Mesendoderm (in vitro differentiated cells): Measurements from ENCODE around the gene MAD2L2.

ENCODE experiments used
- DNase-seq: peaks from one replicate; pipeline ENCODE4 v3.0.0; 2013
- H2AK5ac ChIP-seq: 2 replicates; pipeline ENCODE4 v1.6.1; 2013; ENCODE audit warnings: low read length, inconsistent platforms
- H2BK120ac ChIP-seq: 2 replicates; pipeline ENCODE4 v1.6.1; 2013; ENCODE audit warnings: low read depth, mild to moderate bottlenecking, low read length, moderate library complexity, mixed read lengths
- H2BK15ac ChIP-seq: replicated peaks from 2 replicates; pipeline ENCODE4 v1.6.1; 2013; ENCODE audit warnings: low read depth, mild to moderate bottlenecking, moderate library complexity
- H2BK5ac ChIP-seq: 2 replicates; pipeline ENCODE4 v1.6.1; 2013; ENCODE audit warnings: low read length, inconsistent platforms
- H3K18ac ChIP-seq: 2 replicates; pipeline ENCODE4 v1.6.1; 2013; ENCODE audit warnings: mild to moderate bottlenecking, low read length, mixed read lengths
- H3K23ac ChIP-seq: one replicate; pipeline ENCODE4 v1.6.1; 2013; ENCODE audit warnings: low read length
- H3K27ac ChIP-seq: 2 replicates; pipeline ENCODE4 v1.5.1; 2013; ENCODE audit warnings: low read depth, mild to moderate bottlenecking, inconsistent platforms, low read length, moderate library complexity
- H3K27me3 ChIP-seq: 2 replicates; pipeline ENCODE4 v1.6.1; 2013; ENCODE audit warnings: low read length, control low read depth, mild to moderate bottlenecking, inconsistent platforms; ENCODE audit not compliant: insufficient read depth, poor library complexity
- H3K36me3 ChIP-seq: 2 replicates; pipeline ENCODE4 v1.6.1; 2013; ENCODE audit warnings: low read length, inconsistent platforms; ENCODE audit not compliant: control insufficient read depth, insufficient read depth
- H3K4ac ChIP-seq: one replicate; pipeline ENCODE4 v1.6.1; 2013; ENCODE audit warnings: low read depth, mild to moderate bottlenecking, low read length, moderate library complexity
- H3K4me1 ChIP-seq: 2 replicates; pipeline ENCODE4 v1.6.1; 2013; ENCODE audit warnings: low read depth, low read length, inconsistent platforms; ENCODE audit not compliant: control insufficient read depth
- H3K4me2 ChIP-seq: 2 replicates; pipeline ENCODE4 v1.6.1; 2013; ENCODE audit warnings: low read length
- H3K4me3 ChIP-seq: 2 replicates; pipeline ENCODE4 v1.5.1; 2013; ENCODE audit warnings: mild to moderate bottlenecking, low read length
- H3K56ac ChIP-seq: one replicate; pipeline ENCODE4 v1.6.1; 2013; ENCODE audit warnings: low read length
- H3K79me1 ChIP-seq: 2 replicates; pipeline ENCODE4 v1.6.1; 2013; ENCODE audit warnings: low read length, inconsistent platforms
- H3K79me2 ChIP-seq: 2 replicates; pipeline ENCODE4 v1.6.1; 2013; ENCODE audit warnings: mild to moderate bottlenecking, low read length; ENCODE audit not compliant: control insufficient read depth, insufficient read depth
- H3K9ac ChIP-seq: 2 replicates; pipeline ENCODE4 v1.6.1; 2013; ENCODE audit warnings: low read length, inconsistent platforms
- H4K5ac ChIP-seq: one replicate; pipeline ENCODE4 v1.6.1; 2013; ENCODE audit warnings: low read length
- H4K8ac ChIP-seq: one replicate; pipeline ENCODE4 v1.6.1; 2013; ENCODE audit warnings: low read depth, mild to moderate bottlenecking, control low read depth, low read length, moderate library complexity
- WGBS: extraction: QIAGEN DNeasy Blood & Tissue Kit; methylation state at CpG from one replicate; pipeline ENCODE4 v1.1.7; 2013; ENCODE audit warnings: low lambda C conversion rate, missing lambda C conversion rate; ENCODE audit not compliant: insufficient coverage; ENCODE audit errors: extremely low coverage; 5-methylcytosine and 5-hydroxymethylcytosine counted together

Gene MAD2L2

DNA sequence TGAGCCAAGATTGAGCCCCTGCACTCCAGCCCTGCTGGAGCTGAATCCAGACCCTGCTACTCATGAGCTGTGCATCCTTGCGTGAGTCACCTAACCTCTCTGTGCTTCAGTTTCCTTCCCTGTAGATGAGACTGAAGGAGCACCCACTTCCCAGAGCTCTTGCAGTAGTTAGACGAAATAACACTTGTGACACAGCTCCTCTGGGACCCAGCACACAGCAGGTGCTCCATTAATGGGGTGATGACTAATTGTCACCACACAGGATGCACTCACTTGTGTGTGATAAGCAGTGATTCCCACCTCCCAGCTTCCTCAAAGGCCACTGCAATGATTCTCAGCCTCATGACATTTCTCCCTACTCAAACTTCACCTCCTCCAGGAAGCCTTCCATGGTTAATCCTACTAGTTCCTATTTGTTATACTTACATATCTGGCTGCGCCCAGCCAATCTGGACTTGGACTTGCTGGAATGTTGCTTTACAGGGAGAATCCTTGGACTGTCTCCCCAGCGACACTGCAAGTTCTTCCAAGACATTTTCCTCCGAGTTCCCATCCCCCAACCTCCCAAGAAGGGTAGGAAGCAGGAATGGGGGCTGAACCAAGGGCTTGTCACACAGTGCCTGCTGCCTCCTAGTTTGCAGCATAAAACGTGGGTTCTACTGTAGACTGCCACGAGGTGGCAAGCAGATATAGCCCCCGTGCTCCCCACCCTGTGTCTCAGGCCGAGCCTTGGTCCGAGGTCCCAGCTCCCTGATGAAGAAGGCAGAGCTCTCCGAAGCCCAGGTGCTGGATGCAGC lies 27.8 kb upstream of the MAD2L2 start:
- H3K4me1 ChIP-seq = peaks cover 8% of the 10 kb centered on the region
- no peaks in the 10 kb centered on the region for H3K27me3 ChIP-seq
- H3K27ac ChIP-seq = no peak overlapping the region
- no peak overlapping the region for H3K18ac ChIP-seq
- no peaks in the 10 kb centered on the region for H3K36me3 ChIP-seq
- H4K8ac ChIP-seq = no peak overlapping the region
- H3K79me1 ChIP-seq = no peaks in the 10 kb centered on the region
- no peak overlapping the region for H3K4me2 ChIP-seq
- H3K4me3 ChIP-seq = no peak overlapping the region
- H2BK120ac ChIP-seq = no peak overlapping the region
- no peaks in the 10 kb centered on the region for H3K79me2 ChIP-seq
- no peak overlapping the region for H3K4ac ChIP-seq
- H3K56ac ChIP-seq = no peak overlapping the region
- no peak overlapping the region for H2BK5ac ChIP-seq
- no peak for DNase-seq
- no CpG with 5 or more reads among the region's 11 CpGs for WGBS
- H2AK5ac ChIP-seq = no peak overlapping the region
- H3K23ac ChIP-seq = no peak overlapping the region
- H3K9ac ChIP-seq = no peak overlapping the region
- no peak overlapping the region for H4K5ac ChIP-seq
- H2BK15ac ChIP-seq = no peak overlapping the region

DNA sequence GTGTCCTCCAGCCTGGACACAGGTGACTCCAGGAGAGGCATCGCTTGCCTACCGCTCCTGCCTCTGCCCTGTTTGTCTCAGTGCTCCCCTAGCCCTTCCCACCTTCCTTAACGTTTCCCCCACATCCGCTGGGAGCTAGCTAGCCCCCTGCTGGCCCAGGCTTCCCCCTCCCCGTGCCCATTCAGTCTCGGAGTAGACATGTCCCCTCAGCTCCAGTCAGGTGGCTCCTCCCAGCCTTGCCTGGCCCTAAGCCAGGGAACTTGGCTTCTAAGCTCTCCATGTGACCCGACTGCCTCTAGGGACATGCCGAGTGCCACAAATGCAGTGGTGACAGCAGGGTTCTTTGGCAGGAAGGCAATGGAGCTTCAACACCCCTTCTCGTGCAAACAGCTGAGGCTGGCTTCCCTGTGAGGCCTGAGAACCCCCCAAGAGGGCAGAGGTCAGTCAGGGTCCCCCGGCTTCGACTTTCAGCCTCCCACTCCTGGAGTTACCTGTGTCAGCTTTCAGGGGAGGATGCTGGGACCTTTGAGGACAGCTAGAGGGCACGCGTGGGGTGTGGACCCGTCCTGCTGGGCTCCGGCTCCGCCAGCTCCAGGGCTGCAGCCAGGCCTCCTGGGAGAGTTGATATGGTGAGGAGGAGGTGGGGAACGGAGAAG lies 26.8 kb upstream of the MAD2L2 start:
- Histone ChIP-seq H2BK5ac (no peak overlapping the region), H3K4me2 (no peak overlapping the region), H3K56ac (peak overlapping the region; percentile 31), H4K5ac (no peak overlapping the region), H3K79me2 (no peaks in the 10 kb centered on the region), H2BK120ac (no peak overlapping the region), H2BK15ac (no peak overlapping the region), H3K4ac (no peak overlapping the region), H3K9ac (no peak overlapping the region), H3K27ac (no peak overlapping the region), H4K8ac (no peak overlapping the region), H3K4me3 (no peak overlapping the region), H3K4me1 (peaks cover 8% of the 10 kb centered on the region), H3K27me3 (no peaks in the 10 kb centered on the region), H3K79me1 (no peaks in the 10 kb centered on the region), H3K23ac (peak overlapping the region; percentile 38), H3K18ac (no peak overlapping the region), H2AK5ac (no peak overlapping the region), H3K36me3 (no peaks in the 10 kb centered on the region)
- no CpG with 5 or more reads among the region's 17 CpGs for WGBS
- peak; percentile 47 for DNase-seq

DNA sequence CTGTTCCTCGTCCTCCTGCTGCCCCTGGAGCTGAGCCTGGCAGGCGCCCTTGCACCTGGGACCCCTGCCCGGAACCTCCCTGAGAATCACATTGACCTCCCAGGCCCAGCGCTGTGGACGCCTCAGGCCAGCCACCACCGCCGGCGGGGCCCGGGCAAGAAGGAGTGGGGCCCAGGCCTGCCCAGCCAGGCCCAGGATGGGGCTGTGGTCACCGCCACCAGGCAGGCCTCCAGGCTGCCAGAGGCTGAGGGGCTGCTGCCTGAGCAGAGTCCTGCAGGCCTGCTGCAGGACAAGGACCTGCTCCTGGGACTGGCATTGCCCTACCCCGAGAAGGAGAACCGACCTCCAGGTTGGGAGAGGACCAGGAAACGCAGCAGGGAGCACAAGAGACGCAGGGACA lies 25.3 kb upstream of the MAD2L2 start:
- H3K79me1 ChIP-seq = peaks cover 5% of the 10 kb centered on the region
- no peak overlapping the region for H3K56ac ChIP-seq
- no peak overlapping the region for H3K23ac ChIP-seq
- H3K27me3 ChIP-seq = no peaks in the 10 kb centered on the region
- H3K4ac ChIP-seq = no peak overlapping the region
- H3K4me2 ChIP-seq = no peak overlapping the region
- no peak overlapping the region for H2AK5ac ChIP-seq
- no peak overlapping the region for H4K8ac ChIP-seq
- H2BK15ac ChIP-seq = no peak overlapping the region
- H4K5ac ChIP-seq = no peak overlapping the region
- H3K4me1 ChIP-seq = peaks cover 8% of the 10 kb centered on the region
- no peak overlapping the region for H3K4me3 ChIP-seq
- no peaks in the 10 kb centered on the region for H3K36me3 ChIP-seq
- DNase-seq = no peak
- no peak overlapping the region for H2BK120ac ChIP-seq
- H3K9ac ChIP-seq = no peak overlapping the region
- no peaks in the 10 kb centered on the region for H3K79me2 ChIP-seq
- H3K18ac ChIP-seq = no peak overlapping the region
- H3K27ac ChIP-seq = no peak overlapping the region
- no peak overlapping the region for H2BK5ac ChIP-seq
- no CpG with 5 or more reads among the region's 14 CpGs for WGBS

DNA sequence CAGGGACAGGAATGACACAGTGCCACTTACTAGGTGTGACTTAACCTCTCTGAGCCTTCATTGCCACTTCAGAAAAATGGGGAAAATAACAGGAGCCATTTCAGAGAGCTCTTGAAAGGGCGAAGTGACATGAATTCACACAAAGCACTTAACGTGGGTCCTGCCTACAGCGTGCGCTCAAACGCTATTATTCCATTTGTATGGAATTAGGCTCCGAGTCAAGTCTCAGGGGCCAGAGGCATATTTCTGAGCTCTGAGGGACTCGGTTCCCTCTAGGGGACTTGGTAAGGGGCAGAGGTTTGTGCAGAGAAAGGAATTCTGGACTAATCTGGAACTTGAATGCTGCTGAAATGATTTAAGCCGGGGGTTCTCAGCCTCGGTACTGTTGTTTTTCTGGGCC lies 24.6 kb upstream of the MAD2L2 start:
- no peak for DNase-seq
- Histone ChIP-seq H4K5ac (no peak overlapping the region), H2AK5ac (no peak overlapping the region), H3K18ac (no peak overlapping the region), H3K4me1 (peaks cover 11% of the 10 kb centered on the region), H2BK5ac (no peak overlapping the region), H3K79me2 (no peaks in the 10 kb centered on the region), H3K4ac (no peak overlapping the region), H3K27ac (no peak overlapping the region), H2BK120ac (no peak overlapping the region), H3K9ac (peak overlapping the region; percentile 14), H3K4me3 (no peak overlapping the region), H3K36me3 (no peaks in the 10 kb centered on the region), H4K8ac (no peak overlapping the region), H3K79me1 (peaks cover 5% of the 10 kb centered on the region), H3K23ac (no peak overlapping the region), H3K27me3 (no peaks in the 10 kb centered on the region), H3K56ac (no peak overlapping the region), H2BK15ac (no peak overlapping the region), H3K4me2 (no peak overlapping the region)
- no CpG with 5 or more reads among the region's 9 CpGs for WGBS

DNA sequence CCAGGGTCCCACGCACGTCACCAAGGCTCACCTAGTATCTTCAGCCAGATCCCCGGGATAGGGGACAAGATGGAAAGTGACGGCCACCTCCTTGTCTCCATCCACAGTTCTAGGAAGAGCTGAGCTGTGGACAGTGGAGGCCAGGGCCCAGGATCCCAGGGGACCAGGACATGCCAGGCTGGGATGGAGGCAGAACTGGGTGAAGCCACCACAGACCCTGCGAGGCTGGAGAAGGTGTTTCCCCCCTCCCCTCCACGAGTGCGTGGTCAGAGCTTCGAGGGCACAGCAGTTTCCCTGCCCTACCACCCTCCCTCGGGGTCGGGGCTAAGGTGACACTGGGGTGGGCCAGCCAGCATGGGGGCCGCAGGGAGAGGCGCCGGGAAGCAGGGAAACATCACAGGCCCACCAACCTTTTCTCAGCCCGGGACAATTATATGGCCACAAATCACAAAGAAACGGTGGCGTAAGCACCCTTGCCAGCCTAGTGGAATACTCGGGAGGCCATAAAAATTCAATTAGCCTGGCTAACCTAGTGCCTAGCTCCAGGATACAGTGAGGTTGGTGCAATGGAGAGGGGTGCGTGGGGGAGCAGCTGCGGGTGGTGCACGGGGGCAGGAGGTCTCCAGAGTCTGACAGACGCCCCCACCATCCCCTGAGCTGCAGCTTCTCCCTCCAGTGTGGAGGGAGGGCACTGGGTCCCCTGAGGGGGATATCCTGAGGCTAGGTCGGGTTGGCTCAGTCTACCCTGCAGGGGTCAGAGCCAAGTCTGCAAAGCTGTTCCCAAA lies 23.9 kb upstream of the MAD2L2 start:
- H3K36me3 ChIP-seq = no peaks in the 10 kb centered on the region

More for the DNA sequence above, 23.9 kb upstream of the MAD2L2 start:
- Histone ChIP-seq H2BK15ac (no peak overlapping the region), H3K4ac (no peak overlapping the region), H3K79me2 (no peaks in the 10 kb centered on the region), H2BK5ac (no peak overlapping the region), H3K27ac (no peak overlapping the region), H3K9ac (no peak overlapping the region), H3K56ac (no peak overlapping the region), H4K5ac (no peak overlapping the region), H3K27me3 (no peaks in the 10 kb centered on the region), H2AK5ac (no peak overlapping the region), H2BK120ac (no peak overlapping the region), H3K79me1 (peaks cover 5% of the 10 kb centered on the region), H3K23ac (no peak overlapping the region), H3K18ac (no peak overlapping the region), H3K4me1 (peaks cover 11% of the 10 kb centered on the region), H3K4me3 (no peak overlapping the region), H3K4me2 (no peak overlapping the region), H4K8ac (no peak overlapping the region)
- WGBS = no CpG with 5 or more reads among the region's 22 CpGs
- no peak for DNase-seq
